Epithelial cell of proximal tubule (primary cell): ENCODE data around the gene TSPAN31. TPM values are rescaled to one million over a fixed set of nuclear protein-coding genes. Genes with fewer than 3 reads are reported as not detected.
A peak's percentile ranks its signal among the peaks of the same experiment; 100 is the strongest.

Source experiments
- DNase-seq: peaks from one replicate; pipeline ENCODE4 v3.0.0-alpha.2; 2011; ENCODE audit warnings: low read depth
- H3K4me3 ChIP-seq: 2 replicates; pipeline ENCODE4 v1.5.1; 2011; ENCODE audit warnings: low read depth, mild to moderate bottlenecking, low read length
- total RNA-seq: library from RNA; depleted of rRNA; stranded (reverse); fragments of >200 nt; gene quantifications from 2 replicates; pipeline ENCODE4 v1.2.3, GENCODE V29; 2015
- TF ChIP-seq, protein P1 (sequence below): conservative IDR thresholded peaks from 2 replicates; pipeline ENCODE4 v1.5.1; 2012; ENCODE audit warnings: low read depth, mild to moderate bottlenecking, low read length

The TSPAN31 gene
- total RNA-seq, 1 donor from 2014 or later, result 40.4 TPM

DNA sequence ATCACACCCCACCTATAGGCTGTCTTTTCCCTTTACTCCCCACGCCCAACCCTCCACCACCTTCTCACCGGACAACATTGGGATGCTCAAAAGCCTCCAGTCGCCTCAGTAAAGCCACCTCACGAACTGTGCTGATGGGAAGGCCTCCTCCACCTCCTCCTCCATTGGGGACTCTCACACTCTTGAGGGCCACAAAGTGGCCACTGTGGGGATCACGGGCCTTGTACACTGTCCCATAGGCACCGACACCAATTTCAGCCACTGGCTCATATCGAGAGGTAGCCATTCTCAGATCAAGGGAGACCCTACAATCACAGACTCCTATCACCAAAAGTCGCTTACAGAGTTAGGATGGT is 6.6 kb downstream of the TSPAN31 start:
- DNase-seq, result no peak
- peak overlapping the region; percentile 82 for H3K4me3 ChIP-seq
- TF ChIP-seq, protein P1, sequence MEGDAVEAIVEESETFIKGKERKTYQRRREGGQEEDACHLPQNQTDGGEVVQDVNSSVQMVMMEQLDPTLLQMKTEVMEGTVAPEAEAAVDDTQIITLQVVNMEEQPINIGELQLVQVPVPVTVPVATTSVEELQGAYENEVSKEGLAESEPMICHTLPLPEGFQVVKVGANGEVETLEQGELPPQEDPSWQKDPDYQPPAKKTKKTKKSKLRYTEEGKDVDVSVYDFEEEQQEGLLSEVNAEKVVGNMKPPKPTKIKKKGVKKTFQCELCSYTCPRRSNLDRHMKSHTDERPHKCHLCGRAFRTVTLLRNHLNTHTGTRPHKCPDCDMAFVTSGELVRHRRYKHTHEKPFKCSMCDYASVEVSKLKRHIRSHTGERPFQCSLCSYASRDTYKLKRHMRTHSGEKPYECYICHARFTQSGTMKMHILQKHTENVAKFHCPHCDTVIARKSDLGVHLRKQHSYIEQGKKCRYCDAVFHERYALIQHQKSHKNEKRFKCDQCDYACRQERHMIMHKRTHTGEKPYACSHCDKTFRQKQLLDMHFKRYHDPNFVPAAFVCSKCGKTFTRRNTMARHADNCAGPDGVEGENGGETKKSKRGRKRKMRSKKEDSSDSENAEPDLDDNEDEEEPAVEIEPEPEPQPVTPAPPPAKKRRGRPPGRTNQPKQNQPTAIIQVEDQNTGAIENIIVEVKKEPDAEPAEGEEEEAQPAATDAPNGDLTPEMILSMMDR, result no peak

DNA sequence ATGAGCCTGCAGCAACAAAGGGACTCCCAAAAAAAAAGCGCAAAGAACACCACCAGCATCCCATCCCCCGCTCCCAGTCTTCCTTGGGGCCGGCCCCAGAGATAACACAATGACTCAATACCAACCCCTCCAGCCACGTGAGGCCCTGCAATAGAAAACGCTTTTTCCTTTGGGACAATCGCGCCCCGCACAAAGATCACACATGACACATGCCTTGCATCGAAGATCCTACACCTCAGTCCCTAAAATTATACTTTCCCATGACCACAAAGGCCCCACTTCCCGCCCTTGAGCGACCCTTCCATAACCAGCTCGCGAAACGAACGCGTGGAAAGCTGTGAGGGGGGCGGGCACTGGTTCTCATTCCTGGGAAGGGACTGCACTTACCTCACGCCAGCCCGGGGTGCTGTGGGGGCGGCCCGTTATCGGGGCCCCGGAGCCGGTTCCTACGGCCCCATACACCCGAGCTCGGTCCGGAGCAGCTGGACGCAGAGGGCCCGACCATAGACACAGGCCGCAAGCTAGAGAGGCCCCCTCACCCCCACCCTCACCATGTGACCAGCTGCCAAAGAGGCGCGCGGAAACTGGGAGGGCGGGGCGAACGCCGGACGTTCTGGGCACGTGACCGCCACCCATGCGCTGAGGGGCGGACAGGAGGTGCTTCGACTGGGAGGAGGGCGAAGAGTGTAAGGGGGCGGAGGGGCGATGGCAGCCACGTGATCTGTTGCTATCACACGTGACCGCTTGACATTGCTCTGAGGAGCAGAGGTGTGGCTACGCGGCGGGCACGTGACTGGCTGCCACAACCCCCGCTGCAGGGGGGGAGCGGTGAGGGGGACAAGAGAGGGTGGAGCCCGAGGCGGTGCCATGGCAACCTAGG is 7.2 kb downstream of the TSPAN31 start, which contains the start of gene CDK4:
CDK4 (minus strand) TSS at position 523 of the 880 bp plus-strand sequence. CDS start 593 bp downstream, outside the sequence.
- DNase-seq, result peak; percentile 87
- TF ChIP-seq, protein P1, result no peak

DNA sequence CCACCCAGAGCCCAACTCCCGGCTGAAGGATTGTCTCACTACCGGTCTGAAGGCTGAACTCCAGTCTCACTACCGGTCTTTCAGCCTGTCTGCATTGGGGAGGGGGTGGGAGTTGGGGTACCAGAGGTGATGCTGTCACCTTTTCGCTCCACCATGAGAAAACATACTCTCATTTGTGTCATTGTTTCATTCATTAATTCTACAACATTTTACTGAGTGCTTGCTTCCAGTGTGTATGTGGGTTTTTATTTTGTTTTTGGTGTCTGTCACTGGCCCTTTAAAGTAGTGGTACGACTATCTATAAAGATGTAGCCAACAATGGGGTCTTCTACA is 7.8 kb downstream of the TSPAN31 start:
- TF ChIP-seq, protein P1, result no peak
- no peak for DNase-seq
- peak overlapping the region; percentile 50 for H3K4me3 ChIP-seq

More for the DNA sequence above, 7.2 kb downstream of the TSPAN31 start, which contains the start of gene CDK4:
- peak within 1 kb of the TSS; percentile 82 for H3K4me3 ChIP-seq

DNA sequence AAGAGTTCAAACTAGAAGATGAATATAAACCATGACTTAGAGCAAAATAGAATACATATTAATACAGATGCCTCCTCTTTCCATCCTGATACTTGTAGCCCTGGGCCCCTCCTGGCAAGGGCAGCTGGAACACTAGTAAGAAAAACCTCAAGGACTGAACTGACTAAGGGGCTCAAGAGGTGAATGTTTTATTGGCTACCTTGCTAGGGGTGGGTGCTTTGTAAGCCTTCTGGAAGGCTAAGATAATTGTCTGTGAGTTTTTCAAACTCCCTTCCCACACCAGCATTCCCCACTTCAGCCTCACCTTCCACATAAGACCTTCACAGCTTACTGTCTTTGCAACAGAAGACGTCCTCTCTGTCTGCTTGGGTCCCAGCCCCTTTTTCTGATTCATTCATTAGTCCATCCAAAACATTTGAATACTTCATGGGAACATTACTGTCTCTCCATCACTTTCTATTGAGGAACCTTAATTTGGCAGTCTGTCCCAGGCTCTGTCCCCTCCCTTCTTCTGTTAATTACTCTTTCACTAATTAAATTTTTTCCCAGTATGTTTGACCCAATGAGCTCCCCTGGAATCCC is 9.0 kb downstream of the TSPAN31 start:
- no peak for DNase-seq
- TF ChIP-seq, protein P1, result no peak
- no peak overlapping the region for H3K4me3 ChIP-seq

DNA sequence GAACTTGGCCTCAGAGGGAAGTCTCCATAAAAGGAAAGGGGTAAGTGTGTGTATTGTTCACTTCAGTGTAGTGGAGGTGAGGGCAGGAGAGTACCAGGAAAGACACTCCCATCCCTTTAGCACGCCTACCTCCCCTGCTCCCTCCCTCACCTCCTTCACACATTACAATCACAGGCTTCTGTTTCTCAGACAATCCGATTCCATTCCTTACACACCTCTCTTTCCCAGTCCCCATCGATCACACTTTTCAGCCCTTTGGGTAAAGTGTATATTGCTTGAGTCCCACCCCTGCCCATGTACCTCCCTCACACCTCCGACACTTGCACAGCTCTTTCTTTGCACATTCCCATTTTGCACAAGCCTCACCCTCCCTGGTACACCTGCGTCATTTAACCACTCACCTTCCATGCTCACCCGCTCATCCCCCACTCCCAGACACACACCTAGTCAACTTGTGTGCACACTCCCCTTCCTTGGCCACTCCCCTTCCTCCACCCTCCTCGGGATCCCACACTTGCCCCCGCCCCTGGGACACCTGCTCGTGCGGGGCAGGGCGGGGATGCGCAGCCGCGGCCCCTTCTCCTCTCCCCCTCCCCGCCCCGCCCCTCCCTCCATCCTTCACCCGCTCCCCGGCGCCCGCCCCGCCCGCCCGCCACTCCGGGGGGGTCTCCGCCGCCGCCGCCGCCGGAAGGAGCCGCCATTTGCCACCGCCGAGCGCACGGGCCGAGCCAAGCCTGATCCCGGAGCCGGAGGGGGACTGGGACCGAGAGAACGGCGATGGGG is 9.8 kb downstream of the TSPAN31 start, which contains the start of gene MARCHF9:
MARCHF9 (plus strand) TSS at position 693 of the 783 bp plus-strand sequence. CDS start 426 bp downstream, outside the sequence.
- TF ChIP-seq, protein P1, result no peak
- DNase-seq, result no peak
- H3K4me3 ChIP-seq, result peak within 1 kb of the TSS; percentile 73

DNA sequence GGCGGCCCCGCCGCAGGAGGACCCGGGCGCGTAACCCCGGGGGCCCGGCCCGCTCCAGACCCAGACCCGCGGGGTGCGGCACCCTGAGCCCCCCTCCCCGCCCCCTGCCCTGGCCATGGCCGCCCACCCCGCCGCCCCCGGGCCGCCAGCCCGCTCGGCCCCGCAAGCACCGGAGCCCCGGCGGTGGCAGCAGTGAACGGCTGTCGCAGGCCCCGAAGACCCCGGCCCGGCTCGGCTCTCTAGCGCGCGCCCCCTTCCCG is 10.3 kb downstream of the TSPAN31 start:
- TF ChIP-seq, protein P1, result no peak
- H3K4me3 ChIP-seq, result peak overlapping the region; percentile 73
- no peak for DNase-seq
